ENCODE data around the gene VCL.

Gene VCL

GRCh38 chr10:73979141-73979808 lies 18.6 kb upstream of the VCL start:
- no peak for TF ChIP-seq CTCF (IDR thresholded peaks at IDR 0.05; ENCODE audit: low read depth, low read length, missing control alignments)
- Histone ChIP-seq H3K36me3 (replicated peaks) (no peaks in the 10 kb centered on the region), H3K4me3 (ENCODE audit: low read depth, low read length) (no peak overlapping the region), H3K27ac (no peak overlapping the region), H3K27me3 (replicated peaks) (no peaks in the 10 kb centered on the region)
- DNase-seq = no peak
- in situ Hi-C loops (cut with HindIII; ENCODE audit: low pct_ligation_motif_present, low sequenced_read_pairs) = no loop called here

- Histone ChIP-seq H3K36me3 (replicated peaks) (no peaks in the 10 kb centered on the region), H3K4me3 (ENCODE audit: low read depth, low read length) (no peak overlapping the region), H3K27ac (no peak overlapping the region), H3K27me3 (replicated peaks) (no peaks in the 10 kb centered on the region)
- in situ Hi-C loops (cut with HindIII; ENCODE audit: low pct_ligation_motif_present, low sequenced_read_pairs) = no loop called here
- DNase-seq = no peak
- no peak for TF ChIP-seq CTCF (IDR thresholded peaks at IDR 0.05; ENCODE audit: low read depth, low read length, missing control alignments)
Observed at GRCh38 chr10:73979809-73980433, 18.0 kb upstream of the VCL start.

- Histone ChIP-seq H3K36me3 (replicated peaks) (no peaks in the 10 kb centered on the region), H3K27ac (no peak overlapping the region), H3K4me3 (ENCODE audit: low read depth, low read length) (no peak overlapping the region), H3K27me3 (replicated peaks) (no peaks in the 10 kb centered on the region)
- in situ Hi-C loops (cut with HindIII; ENCODE audit: low pct_ligation_motif_present, low sequenced_read_pairs) = no loop called here
- no peak for TF ChIP-seq CTCF (IDR thresholded peaks at IDR 0.05; ENCODE audit: low read depth, low read length, missing control alignments)
- no peak for DNase-seq
Observed at GRCh38 chr10:73981812-73982211, 16.1 kb upstream of the VCL start.

- DNase-seq = no peak
- Histone ChIP-seq H3K27ac (no peak overlapping the region), H3K4me3 (ENCODE audit: low read depth, low read length) (no peak overlapping the region), H3K27me3 (replicated peaks) (no peaks in the 10 kb centered on the region), H3K36me3 (replicated peaks) (no peaks in the 10 kb centered on the region)
- in situ Hi-C loops (cut with HindIII; ENCODE audit: low pct_ligation_motif_present, low sequenced_read_pairs) = no loop called here
- no peak for TF ChIP-seq CTCF (IDR thresholded peaks at IDR 0.05; ENCODE audit: low read depth, low read length, missing control alignments)
Observed at GRCh38 chr10:73983096-73984047, 14.5 kb upstream of the VCL start.

GRCh38 chr10:73989594-73990150 lies 8.2 kb upstream of the VCL start:
- no peak for DNase-seq
- Histone ChIP-seq H3K27ac (no peak overlapping the region), H3K36me3 (replicated peaks) (no peaks in the 10 kb centered on the region), H3K4me3 (ENCODE audit: low read depth, low read length) (no peak overlapping the region), H3K27me3 (replicated peaks) (no peaks in the 10 kb centered on the region)
- in situ Hi-C loops (cut with HindIII; ENCODE audit: low pct_ligation_motif_present, low sequenced_read_pairs) = no loop called here
- no peak for TF ChIP-seq CTCF (IDR thresholded peaks at IDR 0.05; ENCODE audit: low read depth, low read length, missing control alignments)
